NCI-H2171 (cell line): ENCODE results near the gene CAPS.
"Not testable (repeated sequence)": the region's sequence is repeated elsewhere in the genome, so short reads cannot be mapped to it uniquely, and the experiment has no call there.

Source experiments
- DNase-seq: peaks from one replicate; lab custom pipeline; 2025; lab: John Stamatoyannopoulos, UW

Gene CAPS

DNA sequence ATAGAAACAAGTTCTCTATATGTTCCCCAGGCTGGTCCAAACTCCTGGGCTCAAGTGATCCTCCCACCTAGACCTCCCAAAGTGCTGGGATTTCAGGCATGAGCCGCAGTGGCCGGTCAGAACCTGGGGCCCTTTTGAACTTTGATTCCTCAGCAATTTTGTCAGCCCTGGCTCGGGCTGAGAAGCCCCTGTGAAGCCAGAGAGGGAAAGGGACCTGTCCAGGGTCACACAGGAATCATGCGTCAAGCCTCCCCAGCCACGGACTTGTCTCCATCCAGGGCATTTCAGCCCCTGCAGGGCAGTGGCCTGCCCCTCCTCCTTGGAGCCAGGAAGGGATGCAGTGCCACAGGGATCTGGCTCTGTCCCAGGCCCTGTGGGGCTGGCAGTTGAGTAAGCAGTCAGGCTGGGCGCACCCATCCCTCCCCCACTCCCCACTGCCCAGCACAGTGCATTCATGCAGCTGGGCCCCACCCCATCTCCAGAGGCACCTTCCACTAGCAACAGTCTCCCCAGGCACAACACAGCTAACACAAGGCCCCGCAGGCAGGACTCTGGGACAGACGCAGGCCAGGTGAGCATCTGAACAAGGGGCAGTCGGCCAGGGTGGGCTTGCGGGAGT lies at the start of gene CAPS:
Gene CAPS (plus strand): TSS at position 516 of the 619 bp plus-strand sequence. CDS start 153 bp downstream, outside the sequence.
- no peak for DNase-seq

DNA sequence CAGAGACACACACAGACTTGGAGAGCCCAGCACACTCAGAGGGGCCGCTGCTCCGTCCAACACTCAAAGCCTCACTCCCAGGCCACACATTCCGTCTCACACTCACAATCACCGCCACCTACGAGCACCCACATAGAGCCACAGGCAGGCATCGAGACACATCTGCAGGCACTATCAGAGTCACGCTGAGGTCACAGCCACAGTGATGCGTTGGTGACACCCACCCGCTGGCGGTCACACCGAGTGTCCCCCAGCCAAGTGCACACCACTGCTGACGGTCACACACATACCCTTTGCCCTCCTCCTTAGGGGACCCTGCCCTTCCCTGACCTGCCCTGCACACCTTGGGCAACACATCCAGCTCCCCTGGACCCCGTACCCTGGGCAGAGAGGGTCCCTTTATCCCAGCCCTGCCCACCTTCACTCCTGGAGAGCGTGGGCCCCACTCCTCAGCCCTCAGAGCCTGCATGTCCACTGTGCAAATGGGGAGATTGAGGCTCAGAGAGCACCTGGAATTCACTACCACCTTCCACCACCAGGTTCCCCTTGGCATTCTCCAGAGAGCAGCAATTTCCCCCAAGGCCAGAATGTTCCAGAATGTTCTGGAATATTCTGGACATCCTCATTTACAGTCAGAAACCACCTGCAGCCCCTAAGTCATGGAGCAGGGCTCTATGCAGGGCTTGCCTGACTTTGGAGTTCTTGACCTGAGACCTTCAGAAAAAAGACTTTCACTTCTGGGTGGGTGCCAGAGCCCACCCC lies 49.1 kb upstream of the CAPS start:
- no peak for DNase-seq

DNA sequence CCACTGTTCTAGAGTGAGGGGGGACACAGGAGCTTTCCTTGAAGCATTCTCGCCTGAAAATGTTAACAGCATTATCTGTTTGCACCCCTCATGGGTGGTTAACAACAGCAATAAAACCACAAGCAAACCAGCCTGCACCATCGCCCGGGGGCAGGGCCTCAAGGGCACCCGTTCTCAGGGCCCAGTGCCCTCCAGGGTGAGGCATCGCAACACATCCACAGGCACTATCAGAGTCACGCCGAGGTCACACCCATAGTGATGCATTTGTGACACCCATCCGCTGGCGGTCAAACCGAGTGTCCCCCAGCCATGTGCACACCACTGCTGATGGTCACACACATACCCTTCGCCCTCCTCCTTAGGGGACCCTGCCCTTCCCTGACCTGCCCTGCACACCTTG lies 48.3 kb upstream of the CAPS start:
- no peak for DNase-seq

DNA sequence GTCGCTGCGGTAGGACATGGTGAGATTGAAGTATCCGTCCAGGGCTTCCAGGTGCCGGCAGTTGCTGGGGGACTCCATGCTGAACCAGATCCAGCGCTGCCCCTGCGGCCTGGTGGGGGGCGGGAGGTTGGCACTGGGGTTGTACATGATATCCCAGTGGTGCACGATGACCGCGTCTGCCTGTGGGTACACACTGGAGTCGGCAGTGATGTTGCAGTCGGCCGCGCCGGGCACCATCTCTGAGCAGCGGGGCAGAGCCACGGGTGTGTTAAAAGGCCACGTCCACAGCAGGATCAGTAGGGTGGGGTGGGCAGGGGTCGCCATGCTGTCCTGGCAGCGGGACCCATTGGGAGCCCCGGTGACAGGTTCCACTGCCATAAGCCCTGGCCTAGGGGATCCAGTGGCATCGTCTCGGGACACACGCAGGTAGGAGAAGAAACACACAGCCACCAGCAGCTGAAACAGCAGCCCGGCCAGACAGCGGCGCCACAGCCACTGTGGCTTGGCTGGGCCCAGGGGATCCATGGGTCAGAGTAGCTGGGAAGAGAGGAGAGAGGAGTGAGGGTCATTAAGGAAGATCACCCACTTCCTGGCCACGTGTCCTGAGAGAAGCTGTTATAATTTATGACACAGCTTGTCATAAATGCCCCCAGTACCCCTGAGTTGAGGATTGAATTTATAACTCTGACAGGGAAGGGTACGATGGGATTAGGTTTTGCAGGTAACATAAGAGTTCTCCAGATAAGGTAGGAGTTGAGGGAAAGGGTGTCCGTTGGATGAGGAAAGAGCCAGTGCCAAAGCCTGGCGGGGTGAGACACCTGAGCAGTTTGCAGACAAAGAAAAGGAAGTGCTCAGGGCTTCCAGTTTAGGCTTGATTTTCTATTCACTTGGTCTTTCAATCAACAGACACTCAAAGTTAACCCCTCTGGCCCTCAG lies 46.6 kb upstream of the CAPS start:
- DNase-seq = no peak

DNA sequence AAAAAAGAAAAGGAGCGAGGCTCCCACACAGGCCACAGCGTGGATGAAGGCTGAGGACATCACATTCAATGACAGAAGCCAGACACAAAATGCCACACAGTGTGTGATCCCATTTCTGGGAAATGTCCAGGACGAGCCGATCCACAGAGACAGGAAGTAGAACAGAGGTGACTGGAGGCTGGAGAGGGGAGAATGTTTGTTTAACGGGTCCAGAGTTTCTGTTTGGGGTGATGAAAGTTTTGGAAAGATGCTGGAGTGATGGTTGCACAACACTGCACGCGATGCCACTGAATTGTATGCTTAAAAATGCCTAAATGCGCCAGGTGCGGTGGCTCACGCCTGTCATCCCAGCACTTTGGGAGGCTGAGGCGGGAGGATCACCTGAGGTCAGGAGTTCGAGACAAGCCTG lies 43.1 kb upstream of the CAPS start:
- no peak for DNase-seq

DNA sequence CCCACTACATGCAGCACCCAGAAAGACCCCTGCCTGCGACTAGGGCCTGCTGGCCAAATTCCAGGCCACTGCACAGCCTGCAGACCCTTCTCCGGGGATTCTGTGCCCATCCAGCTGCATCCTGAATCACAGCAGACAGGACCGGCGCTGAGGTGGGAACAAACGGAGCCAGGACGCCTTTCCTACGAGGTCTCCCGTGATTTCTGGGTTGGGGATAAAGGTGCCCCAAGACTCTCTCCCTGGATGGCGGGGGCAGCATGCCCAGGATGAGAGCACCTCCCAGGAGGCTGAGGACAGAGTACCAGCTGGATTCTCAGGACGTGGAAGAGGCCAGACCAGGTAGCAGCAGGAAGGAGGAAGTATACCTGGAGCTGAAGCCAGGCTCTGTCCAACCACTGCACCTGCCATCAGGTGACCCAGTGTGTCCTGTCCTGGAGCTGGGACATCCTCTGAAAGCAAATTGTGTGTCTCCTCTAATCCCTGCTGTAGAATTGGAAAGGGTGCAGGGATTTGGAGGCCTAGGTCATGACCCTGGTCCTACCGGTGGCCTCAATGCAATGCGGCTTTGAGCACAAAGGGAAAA lies 40.3 kb upstream of the CAPS start:
- no peak for DNase-seq

DNA sequence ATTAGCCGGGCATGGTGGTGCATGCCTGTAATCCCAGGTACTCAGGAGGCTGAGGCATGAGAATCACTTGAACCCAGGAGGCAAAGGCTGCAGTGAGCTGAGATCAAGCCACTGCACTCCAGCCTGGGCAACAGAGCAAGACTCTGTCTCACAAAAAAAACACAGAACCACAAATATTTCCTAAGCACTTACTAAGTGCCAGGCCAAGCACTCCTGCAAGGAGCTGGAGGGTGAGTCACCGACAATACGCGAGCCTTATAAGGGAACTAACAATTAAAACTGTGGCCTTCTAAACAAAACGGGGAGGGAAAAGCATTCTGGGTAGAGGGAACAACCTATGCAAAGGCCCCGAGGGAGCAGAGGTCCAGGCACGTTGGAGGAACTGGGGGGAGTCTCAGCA lies 39.6 kb upstream of the CAPS start:
- DNase-seq = not testable (repeated sequence)

DNA sequence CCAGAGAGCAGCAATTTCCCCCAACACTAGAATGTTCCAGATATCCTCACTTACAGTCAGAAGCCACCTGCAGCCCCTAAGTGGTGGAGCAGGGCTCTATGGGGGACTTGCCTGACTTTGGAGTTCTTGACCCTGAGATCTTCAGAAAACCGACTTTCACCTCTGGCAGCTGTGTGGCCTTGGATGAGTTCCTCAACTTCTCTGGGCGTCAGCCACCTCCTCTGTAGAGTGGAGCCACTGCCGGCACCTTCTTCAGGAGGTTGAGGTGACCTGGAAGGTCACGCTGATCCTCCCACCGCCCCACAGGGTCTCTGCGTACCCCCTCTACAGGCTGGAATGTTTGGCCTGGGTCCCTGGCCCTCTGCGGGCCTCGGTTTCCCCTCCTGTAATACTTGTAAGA lies 36.6 kb upstream of the CAPS start:
- DNase-seq = no peak

DNA sequence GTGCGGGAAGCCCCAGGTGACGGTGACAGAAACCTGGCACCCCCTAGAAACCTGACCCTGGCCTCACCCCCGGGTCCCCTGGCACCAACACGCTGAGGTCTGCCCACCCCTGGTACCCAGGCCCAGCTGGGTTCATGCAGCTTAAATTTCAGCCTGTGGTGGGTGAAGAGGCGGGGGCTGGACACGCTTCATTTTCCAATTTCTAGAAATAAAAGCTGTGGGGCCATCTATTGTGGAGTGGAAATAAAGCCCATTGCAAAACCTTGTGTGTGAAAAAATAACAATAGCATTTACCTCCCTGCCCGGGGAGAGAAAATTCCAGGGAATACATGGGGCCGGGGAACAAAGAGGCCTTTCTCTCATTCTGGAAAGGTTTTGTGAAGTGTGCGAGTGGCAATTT lies 36.2 kb upstream of the CAPS start:
- no peak for DNase-seq

DNA sequence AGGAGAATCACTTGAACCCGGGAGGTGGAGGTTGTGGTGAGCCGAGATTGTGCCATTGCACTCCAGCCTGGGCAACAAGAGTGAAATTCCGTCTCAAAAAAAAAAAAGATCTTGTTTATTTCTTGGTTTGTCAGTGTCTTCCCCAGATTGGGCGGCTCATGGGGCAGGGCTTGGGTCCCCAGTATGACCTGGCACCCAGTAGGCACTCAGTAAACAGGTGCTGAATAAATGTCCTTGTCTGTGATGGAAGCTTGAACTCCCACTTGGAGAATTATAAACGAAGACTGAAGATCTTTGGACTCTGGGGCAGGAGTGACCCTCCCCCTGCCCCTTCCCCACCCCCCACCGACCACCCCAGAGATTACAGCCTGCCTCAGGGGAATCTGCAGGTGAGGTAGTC lies 33.9 kb upstream of the CAPS start:
- DNase-seq = no peak

DNA sequence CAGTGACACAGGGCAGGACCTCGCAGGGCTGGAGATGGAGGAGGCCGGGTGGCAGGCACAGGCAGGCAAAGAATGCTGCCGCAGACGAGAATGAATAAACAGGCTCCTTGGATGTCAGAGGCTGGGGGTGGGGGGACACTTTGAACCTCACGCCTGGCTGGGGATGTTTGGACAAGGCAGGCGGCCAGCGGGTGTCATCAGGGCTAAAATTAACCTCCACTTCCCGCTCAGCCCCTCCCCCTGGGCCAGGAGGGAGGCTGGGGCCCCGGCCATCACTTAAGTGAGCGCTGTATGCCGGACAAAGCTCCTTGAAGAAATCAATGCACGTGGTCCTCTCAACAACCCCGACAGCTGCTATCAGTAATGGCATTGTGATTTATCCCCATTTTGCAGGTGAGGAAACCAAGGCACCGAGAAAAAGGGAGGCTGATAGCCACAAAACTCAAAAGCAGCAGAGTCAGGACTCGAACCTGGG lies 33.4 kb upstream of the CAPS start:
- no peak for DNase-seq

DNA sequence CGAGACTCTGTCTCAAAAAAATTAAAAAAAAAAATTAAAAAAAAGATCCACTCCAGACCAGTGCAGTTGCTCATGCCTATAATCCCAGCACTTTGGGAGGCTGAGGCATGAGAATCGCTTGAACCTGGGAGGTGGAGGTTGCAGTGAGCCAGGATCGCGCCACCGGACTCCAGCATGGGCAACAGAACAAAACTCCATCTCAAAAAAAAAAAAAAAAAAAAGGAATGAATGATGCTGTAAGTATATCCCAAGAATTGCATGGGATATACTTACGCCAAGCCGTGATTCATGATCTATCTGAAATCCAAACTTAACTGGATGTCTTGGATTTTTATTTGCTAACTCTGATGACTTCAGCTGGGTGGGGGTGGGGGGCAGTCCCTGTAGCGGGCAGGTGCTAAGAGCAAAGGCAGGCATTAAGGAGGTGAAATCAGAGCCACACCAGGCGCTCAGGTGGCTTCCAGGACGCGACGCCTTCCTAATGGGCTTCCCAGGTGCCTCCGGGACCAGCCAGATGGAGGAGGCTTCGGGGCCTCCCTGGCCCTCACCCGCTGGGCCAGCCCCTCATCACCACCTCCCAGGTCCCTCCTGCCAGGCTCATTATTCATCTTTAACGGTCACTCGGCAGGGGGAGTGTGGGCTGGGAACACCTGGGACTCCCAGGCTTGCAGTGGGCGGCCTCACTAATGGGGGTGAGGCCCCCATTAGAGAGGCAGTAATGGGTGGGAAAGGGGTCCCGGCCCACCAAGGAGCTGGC lies 32.3 kb upstream of the CAPS start:
- DNase-seq = peak; percentile 83

DNA sequence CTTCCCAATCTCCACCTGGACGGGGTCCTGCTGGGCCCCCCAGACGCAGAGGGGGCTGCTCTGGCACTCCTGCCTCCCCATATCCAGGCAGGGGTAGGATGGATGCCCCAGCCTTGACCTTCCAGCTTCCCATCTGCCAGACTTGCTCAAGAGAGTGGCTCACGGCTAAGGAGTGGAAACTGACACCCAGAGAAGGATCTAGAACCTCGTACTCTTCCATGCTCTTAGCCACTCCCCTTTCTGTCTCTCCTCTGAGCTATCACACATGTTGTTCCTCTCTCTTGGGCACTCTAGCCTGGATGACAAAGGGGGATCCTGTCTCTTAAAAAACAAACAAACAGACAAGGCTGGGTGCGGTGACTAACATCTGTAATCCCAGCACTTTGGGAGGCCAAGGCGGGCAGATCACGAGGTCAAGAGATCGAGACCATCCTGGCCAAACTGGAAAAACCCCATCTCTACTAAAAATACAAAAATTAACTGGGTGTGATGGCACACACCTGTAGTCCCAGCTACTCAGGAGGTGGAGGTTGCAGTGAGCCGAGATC lies 31.6 kb upstream of the CAPS start:
- no peak for DNase-seq

DNA sequence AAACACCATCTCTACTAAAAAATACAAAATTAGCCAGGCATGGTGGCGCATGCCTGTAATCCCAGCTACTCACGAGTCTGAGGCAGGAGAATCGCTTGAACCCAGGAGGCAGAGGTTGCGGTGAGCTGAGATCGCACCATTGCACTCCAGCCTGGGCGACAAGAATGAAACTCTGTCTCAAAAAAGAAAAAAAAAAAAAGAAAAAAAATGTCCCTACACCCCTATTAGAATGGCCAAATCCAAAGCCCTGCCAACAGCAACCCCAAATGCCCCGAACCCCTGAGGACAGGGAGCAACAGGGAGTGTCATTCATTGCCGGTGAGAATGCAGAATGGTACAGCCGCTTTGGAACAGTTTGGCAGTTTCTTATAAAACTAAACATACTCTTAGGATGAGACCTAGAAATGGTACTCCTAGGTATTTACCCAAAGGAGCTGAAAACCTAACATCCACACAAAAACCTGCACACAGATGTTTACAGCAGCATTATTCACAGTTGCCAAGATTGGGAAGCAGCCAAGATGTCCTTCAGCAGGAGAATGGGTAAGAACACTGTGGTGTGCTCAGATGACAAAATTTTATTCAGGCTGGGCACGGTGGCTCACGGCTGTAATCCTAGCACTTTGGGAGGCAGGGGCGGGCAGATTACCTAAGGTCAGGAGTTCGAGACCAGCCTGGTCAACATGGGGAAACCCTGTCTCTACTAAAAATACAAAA lies 30.7 kb upstream of the CAPS start:
- not testable (repeated sequence) for DNase-seq

DNA sequence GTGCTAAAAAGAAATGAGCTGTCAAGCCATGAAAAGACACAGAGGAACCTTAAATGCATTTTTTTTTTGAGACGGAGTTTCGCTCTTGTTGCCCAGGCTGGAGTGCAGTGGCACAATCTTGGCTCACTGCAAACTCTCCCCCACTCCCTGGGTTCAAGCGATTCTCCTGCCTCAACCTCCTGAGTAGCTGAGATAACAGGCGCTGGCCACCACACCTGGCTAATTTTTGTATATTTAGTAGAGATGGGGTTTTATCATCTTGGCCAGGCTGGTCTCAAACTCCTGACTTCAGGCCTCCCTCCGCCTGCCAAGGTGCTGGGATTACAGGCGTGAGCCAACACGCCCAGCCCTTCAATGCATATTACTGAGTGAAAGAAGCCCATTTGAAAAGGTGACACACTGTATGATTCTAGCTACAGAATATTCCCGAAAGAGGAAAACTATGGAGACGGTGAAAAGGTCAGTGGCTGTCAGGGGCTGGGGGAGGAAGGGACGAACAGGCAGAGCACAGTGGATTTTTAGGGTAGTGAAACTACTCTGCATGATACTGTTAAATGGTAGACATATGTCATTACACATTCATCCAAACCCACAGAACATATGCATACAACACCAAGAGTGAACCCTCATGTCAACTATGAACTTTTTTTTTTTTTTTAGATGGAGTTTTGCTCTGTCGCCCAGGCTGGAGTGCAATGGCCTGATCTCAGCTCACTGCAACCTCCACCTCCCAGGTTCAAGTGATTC lies 29.8 kb upstream of the CAPS start:
- not testable (repeated sequence) for DNase-seq

DNA sequence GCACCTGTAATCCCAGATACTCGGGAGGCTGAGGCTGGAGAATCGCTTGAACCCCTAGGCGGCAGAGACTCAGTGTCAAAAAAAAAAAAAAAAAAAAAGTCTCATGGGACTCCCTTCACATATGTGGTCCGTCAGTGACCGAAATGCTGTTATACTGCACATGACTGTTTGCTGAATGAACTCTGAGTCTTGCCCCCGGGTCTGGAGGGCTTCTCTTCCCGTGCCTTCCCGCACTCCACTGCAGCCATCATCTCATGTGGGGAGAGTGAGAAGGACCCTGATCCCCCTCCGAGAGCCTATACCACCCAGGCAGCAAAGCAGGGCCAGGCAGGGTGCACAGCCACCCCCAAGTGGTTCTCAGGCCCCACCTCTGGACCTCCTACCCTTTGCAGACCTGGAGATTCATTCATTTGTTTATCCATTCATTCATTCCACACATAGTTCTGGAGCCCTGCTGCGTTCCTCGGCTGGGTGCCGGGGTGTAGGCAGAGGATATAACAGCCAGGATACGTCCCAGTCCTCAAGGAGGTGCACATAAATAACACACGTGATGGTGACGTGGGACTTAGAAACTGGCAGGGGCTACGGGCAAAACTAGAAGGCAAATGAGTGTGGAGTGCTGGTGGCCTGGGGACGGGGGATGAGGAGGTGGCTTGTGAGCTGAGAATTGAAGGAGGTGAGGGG lies 24.6 kb upstream of the CAPS start:
- DNase-seq = no peak

DNA sequence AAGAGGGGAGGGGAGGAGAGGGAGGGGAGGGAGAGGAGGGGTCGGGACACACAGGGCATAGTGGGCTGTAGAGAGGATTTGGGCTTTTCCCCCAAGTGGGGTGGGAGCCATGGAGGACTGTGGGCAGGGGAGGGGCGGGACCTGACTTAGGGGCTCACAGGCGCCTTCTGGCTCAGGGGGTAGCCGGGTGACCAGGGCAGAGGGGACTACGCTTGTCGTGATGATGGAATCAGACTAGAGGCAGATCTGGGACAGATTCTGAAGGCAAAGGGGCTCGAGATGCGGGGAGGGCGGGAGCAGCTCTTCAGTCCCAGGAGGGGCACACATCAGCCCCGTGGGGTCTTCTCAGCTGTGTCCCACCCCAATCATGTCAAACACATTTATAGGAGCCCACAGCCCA lies 24.0 kb upstream of the CAPS start:
- no peak for DNase-seq

DNA sequence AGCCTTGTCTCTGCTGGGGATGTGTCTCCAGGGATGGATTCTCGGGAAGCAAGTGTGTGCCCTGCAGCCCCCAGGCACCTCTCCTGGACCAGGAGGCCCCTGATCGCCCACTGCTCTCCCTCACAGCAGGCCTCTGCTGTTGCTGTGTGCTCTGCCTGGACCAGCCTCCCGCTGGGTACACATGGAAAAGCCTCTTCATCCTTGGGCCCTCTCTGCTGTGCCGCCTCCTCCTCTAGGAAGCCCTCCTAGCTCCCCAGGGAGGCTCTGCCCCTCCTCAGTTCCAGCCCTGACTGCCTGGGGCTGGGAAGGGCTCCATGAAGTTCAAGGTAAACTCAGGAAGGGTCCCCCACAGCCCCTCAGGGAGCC lies 22.5 kb upstream of the CAPS start:
- DNase-seq = no peak
